B cell (primary cell): Measurements from ENCODE around the gene LRP2. TPM values are rescaled to one million over a fixed set of nuclear protein-coding genes. Genes with fewer than 3 reads are reported as not detected.

Experiments
- ATAC-seq: fragments of 200-7000 bp; cut with Tn5 transposase; one replicate; pipeline ENCODE4 v1.10.0; 2021; ENCODE audit warnings: low read depth, mild to moderate bottlenecking, moderate number of reproducible peaks, moderate library complexity
- CTCF ChIA-PET: fragments of 350-600 bp; sonication (Branson Sonifier 250); formaldehyde crosslinking; loops from one replicate; lab custom pipeline; 2021; ENCODE audit warnings: antibody characterized with exemption, inconsistent platforms; lab: Charles Lee
- POLR2A ChIA-PET: fragments of 350-600 bp; sonication (Branson Sonifier 250); formaldehyde crosslinking; loops from one replicate; lab custom pipeline; 2021; ENCODE audit warnings: antibody characterized with exemption; lab: Charles Lee
- DNase-seq: peaks from one replicate; pipeline ENCODE4 v3.0.0; 2013
- H2AFZ ChIP-seq: 2 replicates; pipeline ENCODE4 v1.6.1; 2012; ENCODE audit warnings: mild to moderate bottlenecking, low read depth, low read length; ENCODE audit not compliant: insufficient read depth, poor library complexity, severe bottlenecking
- H3K27ac ChIP-seq, 2 donors: 1 replicate in 1 of 2; 2 replicates in 1 of 2; pipeline ENCODE4 v1.5.1; 2012 to 2013; ENCODE audit warnings: low read length in 2 of 2, mild to moderate bottlenecking in 2 of 2, moderate library complexity in 1 of 2
- H3K27me3 ChIP-seq, 4 experiments: fragments of 200-600 bp in 1 of 4; sonication (generic) in 1 of 4; replicated peaks in 1 of 4; 1 replicate in 2 of 4; 2 replicates in 2 of 4; pipeline versions ENCODE4 v1.6.1 to v1.7.0; 2013 to 2016; ENCODE audit warnings: low read length in 3 of 4, mild to moderate bottlenecking in 2 of 4, mixed read lengths in 1 of 4, moderate library complexity in 1 of 4; ENCODE audit not compliant: insufficient read depth in 4 of 4, control insufficient read depth in 3 of 4; ENCODE audit errors: control extremely low read depth in 1 of 4
- H3K36me3 ChIP-seq, 2 experiments: replicated peaks in 1 of 2; 1 replicate in 1 of 2; 2 replicates in 1 of 2; pipeline versions ENCODE4 v1.6.1 to v1.7.1; 2013; ENCODE audit warnings: low read length in 1 of 2; ENCODE audit not compliant: insufficient read depth in 2 of 2, control insufficient read depth in 1 of 2; ENCODE audit errors: control extremely low read depth in 1 of 2, extremely low read depth in 1 of 2
- H3K4me1 ChIP-seq, 2 donors: fragments of 200-600 bp in 1 of 2; sonication (generic) in 1 of 2; 1 replicate in 1 of 2; 2 replicates in 1 of 2; pipeline versions ENCODE4 v1.5.1 to v1.6.1; 2013 to 2017; ENCODE audit warnings: low read length in 2 of 2; ENCODE audit not compliant: control insufficient read depth in 2 of 2, insufficient read depth in 2 of 2
- H3K4me2 ChIP-seq: replicated peaks from 2 replicates; pipeline ENCODE3; 2012; ENCODE audit warnings: mild to moderate bottlenecking, low read depth, low read length; ENCODE audit not compliant: poor library complexity, severe bottlenecking
- H3K4me3 ChIP-seq, 5 experiments: fragments of 200-600 bp in 1 of 5; sonication (generic) in 1 of 5; 1 replicate in 3 of 5; 2 replicates in 2 of 5; pipeline versions ENCODE4 v1.5.1 to v1.7.0; 2011 to 2016; ENCODE audit warnings: low read length in 4 of 5, mild to moderate bottlenecking in 4 of 5, low read depth in 2 of 5, control low read depth in 1 of 5, moderate library complexity in 1 of 5; ENCODE audit not compliant: insufficient read depth in 1 of 5; ENCODE audit errors: control extremely low read depth in 1 of 5, extremely low read depth in 1 of 5
- H3K79me2 ChIP-seq: fragments of 200-600 bp; sonication (generic); one replicate; pipeline ENCODE4 v1.6.0; 2016; ENCODE audit warnings: low read length; ENCODE audit not compliant: control insufficient read depth, insufficient read depth
- H3K9ac ChIP-seq: fragments of 200-600 bp; sonication (generic); 2 replicates; pipeline ENCODE4 v1.6.1; 2017; ENCODE audit warnings: mild to moderate bottlenecking, low read length, moderate library complexity
- H3K9me3 ChIP-seq, 3 donors: one replicate each; pipeline versions ENCODE4 v1.6.1 to v1.7.1; 2013; ENCODE audit warnings: low read length in 2 of 3; ENCODE audit not compliant: control insufficient read depth in 2 of 3, insufficient read depth in 1 of 3; ENCODE audit errors: control extremely low read depth in 1 of 3
- H4K20me1 ChIP-seq: 2 replicates; pipeline ENCODE4 v1.6.0; 2012; ENCODE audit warnings: mild to moderate bottlenecking, low read length; ENCODE audit not compliant: insufficient read depth, control insufficient read depth, poor library complexity, severe bottlenecking
- H3K27ac Mint-ChIP-seq: one replicate; pipeline ENCODE4 v1.8.0; 2021; ENCODE audit warnings: mixed read lengths
- H3K27me3 Mint-ChIP-seq: one replicate; pipeline ENCODE4 v1.8.0; 2021; ENCODE audit warnings: mixed read lengths
- H3K4me1 Mint-ChIP-seq: one replicate; pipeline ENCODE4 v1.8.0; 2021; ENCODE audit warnings: mixed read lengths
- H3K4me3 Mint-ChIP-seq: one replicate; pipeline ENCODE4 v1.8.0; 2021; ENCODE audit warnings: mixed read lengths
- H3K9me3 Mint-ChIP-seq: one replicate; pipeline ENCODE4 v1.8.0; 2022; ENCODE audit warnings: mixed read lengths; ENCODE audit not compliant: insufficient read depth
- EZH2 ChIP-seq: IDR thresholded peaks from 2 replicates; pipeline ENCODE4 v1.6.1; 2012; ENCODE audit warnings: borderline replicate concordance, low read depth, mild to moderate bottlenecking, moderate library complexity, low read length; ENCODE audit not compliant: insufficient read depth, poor library complexity, severe bottlenecking
- WGBS: methylation state at CpG from one replicate; pipeline ENCODE4 v1.1.5; 2013; ENCODE audit warnings: missing lambda C conversion rate; ENCODE audit not compliant: insufficient coverage; 5-methylcytosine and 5-hydroxymethylcytosine counted together
- intact Hi-C: fragments of 100-400 bp; cut with micrococcal nuclease; formaldehyde crosslinking; loops from one replicate; pipeline ENCODE4 v1.10.0; 2022
- polyA plus RNA-seq: library from polyadenylated mRNA; depleted of rRNA; stranded (reverse); fragments of >200 nt; gene quantifications from 2 replicates; pipeline ENCODE4 v1.2.3, GENCODE V29; 2012
- total RNA-seq, 2 donors: library from RNA; stranded (reverse); fragments of 120-200 nt in 1 of 2; gene quantifications; 1 replicate in 1 of 2; 2 replicates in 1 of 2; pipeline versions ENCODE4 v1.2.3 to v1.2.4, GENCODE V29; 2013 to 2022
- TF ChIP-seq, protein P1 (sequence below): fragments of 200-600 bp; IDR thresholded peaks from one replicate; pipeline ENCODE4 v1.8.0; 2022; ENCODE audit warnings: antibody characterized with exemption, mild to moderate bottlenecking

The LRP2 gene
- total and polyA plus RNA-seq, 2 donors (not counting 1 experiment from before 2014, with no cell fraction given), result not detected

DNA sequence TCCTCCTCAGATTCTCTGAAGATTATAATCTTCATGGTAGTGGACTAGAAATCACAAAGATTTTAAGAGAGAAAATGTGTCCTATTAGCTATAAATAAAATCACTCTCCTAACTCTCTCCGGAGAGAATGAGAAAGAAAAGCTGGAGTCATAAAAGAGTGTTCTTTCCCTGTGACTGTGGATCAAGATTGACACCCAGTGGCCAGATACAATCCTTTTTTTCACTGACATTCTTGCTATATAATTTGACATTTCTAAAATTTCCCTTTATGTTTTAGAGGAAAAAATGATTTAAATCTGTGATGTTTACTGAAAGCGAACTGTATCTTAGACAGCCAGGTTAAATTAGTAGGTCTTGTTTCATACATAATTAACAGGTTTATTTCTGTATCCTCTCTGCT is 35.4 kb upstream of the LRP2 start:
- Histone ChIP-seq H4K20me1 (no peaks in the 10 kb centered on the region), H3K27me3 (no peaks in the 10 kb centered on the region), H3K79me2 (no peaks in the 10 kb centered on the region), H3K4me3 (no peak overlapping the region), H3K9me3 (no peaks in the 10 kb centered on the region), H3K27ac (no peak overlapping the region), H2AFZ (no peak overlapping the region), H3K36me3 (no peaks in the 10 kb centered on the region), H3K9ac (no peak overlapping the region), H3K4me2 (no peak overlapping the region), H3K4me1 (no peaks in the 10 kb centered on the region)
- intact Hi-C loops, result no loop called here
- ChIA-PET CTCF (no interaction called here), POLR2A (no interaction called here)
- DNase-seq, result no peak
- Mint-ChIP-seq H3K4me1 (no peaks in the 10 kb centered on the region), H3K27me3 (peaks cover 13% of the 10 kb centered on the region), H3K9me3 (no peaks in the 10 kb centered on the region), H3K27ac (no peak overlapping the region), H3K4me3 (no peak overlapping the region)
- WGBS, result no CpG with 5 or more reads among the region's 2 CpGs
- no peak for TF ChIP-seq EZH2
- TF ChIP-seq, protein P1, sequence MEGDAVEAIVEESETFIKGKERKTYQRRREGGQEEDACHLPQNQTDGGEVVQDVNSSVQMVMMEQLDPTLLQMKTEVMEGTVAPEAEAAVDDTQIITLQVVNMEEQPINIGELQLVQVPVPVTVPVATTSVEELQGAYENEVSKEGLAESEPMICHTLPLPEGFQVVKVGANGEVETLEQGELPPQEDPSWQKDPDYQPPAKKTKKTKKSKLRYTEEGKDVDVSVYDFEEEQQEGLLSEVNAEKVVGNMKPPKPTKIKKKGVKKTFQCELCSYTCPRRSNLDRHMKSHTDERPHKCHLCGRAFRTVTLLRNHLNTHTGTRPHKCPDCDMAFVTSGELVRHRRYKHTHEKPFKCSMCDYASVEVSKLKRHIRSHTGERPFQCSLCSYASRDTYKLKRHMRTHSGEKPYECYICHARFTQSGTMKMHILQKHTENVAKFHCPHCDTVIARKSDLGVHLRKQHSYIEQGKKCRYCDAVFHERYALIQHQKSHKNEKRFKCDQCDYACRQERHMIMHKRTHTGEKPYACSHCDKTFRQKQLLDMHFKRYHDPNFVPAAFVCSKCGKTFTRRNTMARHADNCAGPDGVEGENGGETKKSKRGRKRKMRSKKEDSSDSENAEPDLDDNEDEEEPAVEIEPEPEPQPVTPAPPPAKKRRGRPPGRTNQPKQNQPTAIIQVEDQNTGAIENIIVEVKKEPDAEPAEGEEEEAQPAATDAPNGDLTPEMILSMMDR, result no peak
- no peak for ATAC-seq

- DNase-seq (no peak), ATAC-seq (no peak)
- Mint-ChIP-seq H3K27ac (no peak overlapping the region), H3K4me3 (no peak overlapping the region), H3K9me3 (no peaks in the 10 kb centered on the region), H3K27me3 (peaks cover 9% of the 10 kb centered on the region), H3K4me1 (no peaks in the 10 kb centered on the region)
- H4K20me1 ChIP-seq, result no peaks in the 10 kb centered on the region
- no peak overlapping the region for H3K4me2 ChIP-seq
- WGBS, result 92% methylated on average over 6 of the region's 9 CpGs
- H3K27ac ChIP-seq, result no peak overlapping the region
- TF ChIP-seq, protein P1, result no peak
- TF ChIP-seq EZH2, result no peak
- no peak overlapping the region for H3K9ac ChIP-seq
- H3K4me1 ChIP-seq, result no peaks in the 10 kb centered on the region
- H2AFZ ChIP-seq, result no peak overlapping the region
- H3K4me3 ChIP-seq, result no peak overlapping the region
- ChIA-PET POLR2A (no interaction called here), CTCF (no interaction called here)
- no peaks in the 10 kb centered on the region for H3K27me3 ChIP-seq
- intact Hi-C loops, result no loop called here
- no peaks in the 10 kb centered on the region for H3K36me3 ChIP-seq
- H3K79me2 ChIP-seq, result no peaks in the 10 kb centered on the region
- H3K9me3 ChIP-seq, result no peaks in the 10 kb centered on the region
These were observed 33.6 kb upstream of the LRP2 start for GRCh38 chr2:169395821-169396374.
